HuH-7 (cell line): Measurements from ENCODE around the gene TXNDC11.

ENCODE experiments used
- DNase-seq: peaks from one replicate; pipeline ENCODE4 v3.0.0; 2011; ENCODE audit warnings: low spot score

TXNDC11 gene

DNA sequence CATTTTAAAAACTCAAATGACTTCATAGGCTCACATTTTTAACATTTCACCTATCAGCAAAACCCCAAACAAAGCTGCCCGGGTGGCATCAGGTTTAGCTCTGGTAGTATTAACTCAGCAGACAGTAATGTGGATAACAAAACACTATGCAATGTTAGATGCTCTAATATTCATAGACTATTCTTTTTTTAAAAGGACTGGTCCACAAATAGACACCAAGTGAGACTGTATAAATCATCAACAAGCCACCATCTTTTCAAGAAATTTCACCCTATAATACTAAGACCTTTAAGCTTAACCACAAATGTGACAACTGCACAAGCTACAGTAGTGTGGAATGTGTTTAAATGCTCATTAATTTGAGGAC lies 54.2 kb downstream of the TXNDC11 start:
- DNase-seq, result no peak

DNA sequence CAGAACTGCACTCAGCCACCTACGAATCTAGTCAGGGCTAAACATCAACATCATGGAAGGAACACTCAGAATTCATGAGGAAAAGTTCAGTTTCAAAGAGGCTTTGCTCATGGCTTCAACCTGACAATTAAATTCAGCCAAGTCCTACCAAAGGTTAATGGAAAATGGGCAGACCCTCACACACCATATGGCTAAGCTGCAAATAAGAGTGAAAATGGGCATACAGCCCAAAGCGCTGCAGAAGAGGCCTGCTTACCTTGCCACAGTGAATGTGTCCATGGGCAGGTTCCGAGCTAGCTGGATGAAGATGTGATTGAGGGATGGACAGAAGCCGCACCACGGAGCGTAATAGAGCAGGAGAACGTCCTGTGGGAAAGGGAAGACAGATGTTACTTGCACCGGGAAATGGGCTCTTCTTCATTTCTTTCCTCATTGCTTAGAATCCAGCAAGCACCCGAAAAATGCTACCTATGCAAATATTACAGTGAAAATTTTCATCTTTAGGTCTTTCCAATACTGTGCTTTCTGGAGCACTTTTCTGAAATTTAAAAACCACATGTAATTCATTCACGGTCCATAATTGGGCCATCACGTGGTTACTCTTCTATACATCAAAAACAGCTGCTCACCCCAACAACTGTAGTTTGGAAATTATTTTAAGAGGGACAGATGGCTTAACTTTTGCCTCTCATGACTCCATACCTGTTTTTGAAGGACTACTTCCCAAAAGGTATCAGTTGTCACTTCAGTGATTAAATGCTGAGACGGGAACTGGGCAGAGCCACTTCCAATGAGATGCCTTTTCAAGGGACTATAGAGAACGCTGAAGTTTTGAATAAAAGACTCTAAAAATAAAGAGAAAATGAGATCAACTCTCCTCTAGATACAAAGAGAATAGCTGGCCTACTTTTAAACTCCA lies 54.8 kb downstream of the TXNDC11 start:
- no peak for DNase-seq

DNA sequence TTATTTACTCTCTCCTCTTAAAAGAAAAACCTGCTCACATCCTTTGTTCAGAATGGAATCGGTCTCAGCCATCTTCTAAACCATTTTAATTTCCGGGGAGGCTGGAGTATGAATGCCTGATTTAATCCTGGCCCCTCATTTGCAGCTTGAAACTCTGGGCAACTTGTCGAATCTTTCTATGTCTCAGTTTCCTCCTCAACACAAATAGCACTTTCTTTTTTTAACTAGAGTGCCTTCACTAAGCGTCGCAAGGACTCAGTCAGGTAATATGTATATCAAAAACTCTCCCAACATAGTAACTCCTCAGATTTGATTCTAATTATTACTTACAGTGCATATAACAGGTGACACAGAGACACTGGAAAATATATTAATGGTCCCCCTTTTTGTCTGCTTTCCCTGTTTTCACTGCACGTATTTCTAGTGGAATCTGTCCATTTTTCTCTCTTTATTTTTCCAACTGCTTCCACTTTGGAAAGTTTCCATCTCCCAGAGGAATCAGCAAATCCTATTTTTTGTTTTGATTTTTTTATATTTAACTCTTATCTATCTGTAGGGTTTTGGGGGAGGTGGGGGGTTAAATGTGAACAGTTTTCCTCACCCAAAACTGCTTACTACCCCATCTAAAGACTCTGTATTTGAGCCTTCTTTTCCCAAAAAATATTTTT lies 55.8 kb downstream of the TXNDC11 start:
- no peak for DNase-seq

DNA sequence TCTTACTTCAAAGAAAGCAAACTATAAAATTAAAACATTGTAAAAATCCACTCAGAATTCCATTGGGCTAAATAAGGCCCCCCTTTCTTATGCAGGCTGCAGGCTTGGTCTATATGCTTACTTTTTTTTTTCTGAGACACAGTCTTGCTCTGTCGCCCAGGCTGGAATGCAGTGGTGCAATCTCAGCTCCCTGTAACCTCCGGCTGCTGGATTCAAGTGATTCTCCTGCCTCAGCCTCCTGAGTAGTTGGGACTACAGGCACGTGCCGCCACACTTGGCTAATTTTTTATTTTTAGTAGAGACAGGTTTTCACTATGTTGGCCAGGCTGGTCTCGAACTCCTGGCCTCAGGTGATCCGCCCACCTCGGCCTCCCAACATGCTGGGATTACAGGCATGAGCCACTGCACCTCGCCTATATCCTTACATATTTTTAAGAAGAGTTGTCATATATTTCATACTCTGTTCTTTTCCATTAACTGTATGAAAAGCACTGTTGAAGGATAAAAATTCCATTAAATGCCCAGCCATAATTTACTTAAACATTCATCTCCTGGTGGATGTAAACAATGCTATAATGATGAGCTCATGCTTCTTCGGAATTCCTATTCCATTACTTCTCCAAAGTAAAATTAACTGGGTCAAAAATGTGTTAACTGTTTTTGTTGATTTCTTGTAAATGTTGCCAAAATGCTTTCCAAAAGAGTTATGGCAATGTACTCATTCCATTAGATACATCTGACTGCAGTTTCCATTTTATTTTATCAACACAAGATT lies 56.6 kb downstream of the TXNDC11 start:
- no peak for DNase-seq

DNA sequence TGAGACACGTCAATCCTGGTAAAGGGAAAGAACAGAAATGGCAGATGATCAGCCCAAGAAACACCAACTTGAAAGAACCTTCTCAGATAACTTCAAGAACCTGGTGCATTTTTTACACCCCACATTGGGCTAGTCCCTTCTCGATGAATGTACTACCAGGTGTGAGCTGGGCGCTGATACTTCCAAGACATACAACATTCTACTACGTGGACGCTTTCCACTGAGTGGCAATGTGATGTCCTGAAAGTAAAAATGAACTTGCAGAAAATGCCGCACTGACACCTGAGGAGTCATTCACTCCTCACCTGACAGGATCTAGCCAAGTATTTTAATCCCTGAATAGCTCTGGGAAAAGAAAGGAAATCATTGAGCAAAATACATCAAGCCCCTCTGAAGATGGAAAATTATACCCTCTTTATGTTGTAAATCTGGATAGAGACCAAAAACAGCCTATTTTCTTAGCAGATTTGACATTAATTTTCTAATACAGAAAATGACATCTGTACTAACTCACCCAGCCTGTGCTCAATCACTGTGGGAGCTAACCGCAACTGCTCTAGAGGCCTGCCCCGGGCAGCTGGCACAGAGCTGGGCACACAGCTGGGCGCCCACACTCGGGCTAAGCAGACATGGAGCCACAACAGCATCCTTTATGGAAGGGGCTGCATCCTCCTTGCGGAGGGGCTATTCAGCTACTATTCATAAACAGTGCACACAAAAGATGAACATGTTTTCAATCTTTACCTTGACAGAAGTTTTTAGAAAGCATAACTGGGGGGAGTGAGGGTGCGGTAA lies 58.2 kb downstream of the TXNDC11 start:
- DNase-seq, result no peak

DNA sequence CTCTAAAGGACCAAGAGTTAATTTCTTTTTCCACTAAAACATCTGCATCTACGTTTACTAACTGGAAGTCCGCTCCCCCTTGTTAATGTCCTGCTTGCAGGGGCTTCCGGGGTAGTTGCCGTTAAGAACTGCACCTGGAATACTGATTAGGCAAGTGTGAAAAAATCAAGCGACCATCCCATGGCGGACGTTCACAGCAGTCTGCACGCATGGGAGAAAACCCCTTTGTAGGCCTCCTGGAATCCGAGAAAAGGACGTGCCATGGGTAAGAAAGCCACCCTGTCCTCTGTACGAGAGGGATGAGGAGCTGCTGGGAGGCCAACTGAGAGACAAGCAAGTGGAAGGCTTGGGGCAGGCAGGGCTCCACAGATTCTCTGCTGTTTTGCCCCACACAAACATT lies 59.5 kb downstream of the TXNDC11 start:
- DNase-seq, result no peak

DNA sequence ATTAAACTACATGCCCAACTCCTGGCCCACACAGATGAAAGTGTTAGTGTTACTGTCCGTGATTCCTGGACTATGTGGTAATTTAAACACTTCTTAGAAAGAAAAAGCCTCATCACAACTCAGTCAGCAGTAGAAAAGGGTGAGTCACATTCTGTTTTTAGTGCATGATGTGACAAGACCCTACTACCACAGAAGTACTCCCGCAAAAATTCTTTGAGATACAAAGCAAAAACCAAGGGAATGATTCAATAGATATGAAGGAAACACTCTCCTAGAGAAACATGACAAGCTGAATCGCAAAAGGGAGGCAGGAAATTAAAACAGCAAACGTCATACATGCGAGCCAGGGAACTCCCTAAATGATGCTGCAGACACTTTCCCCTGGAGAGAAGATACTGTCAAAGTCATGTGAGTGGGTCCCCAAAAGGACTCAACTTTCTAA lies 60.0 kb downstream of the TXNDC11 start:
- DNase-seq, result no peak

DNA sequence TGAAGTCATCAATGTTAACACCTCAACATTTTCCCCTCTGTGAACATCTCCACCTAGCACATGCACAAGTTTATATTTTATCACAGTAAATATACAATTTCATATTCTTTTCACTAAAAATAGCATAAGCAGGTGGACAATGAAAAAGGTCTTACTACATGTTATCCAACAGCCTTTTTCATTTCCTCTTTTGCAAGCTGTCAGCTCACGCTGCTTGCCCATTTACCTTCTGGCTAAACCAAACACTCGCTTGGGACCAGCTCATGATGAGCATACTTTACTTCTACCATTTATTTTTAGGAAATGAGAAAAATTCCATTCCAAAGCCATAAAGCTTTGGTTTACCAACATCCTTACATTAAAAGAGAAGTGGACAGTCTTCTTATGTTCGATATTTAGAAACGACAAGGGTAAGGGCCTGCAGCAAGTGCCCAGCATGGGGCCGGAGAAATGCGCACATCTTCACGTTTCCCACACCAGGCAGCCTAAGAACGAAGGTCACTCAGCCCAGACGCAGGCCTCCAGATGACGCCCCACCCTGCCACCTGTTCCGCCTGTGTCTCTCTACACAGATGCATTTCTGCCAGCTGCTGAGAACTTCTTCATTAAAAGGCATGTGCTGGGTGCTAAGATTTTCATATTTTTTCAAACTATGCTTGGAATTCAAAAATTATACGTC lies 60.5 kb downstream of the TXNDC11 start:
- DNase-seq, result no peak

DNA sequence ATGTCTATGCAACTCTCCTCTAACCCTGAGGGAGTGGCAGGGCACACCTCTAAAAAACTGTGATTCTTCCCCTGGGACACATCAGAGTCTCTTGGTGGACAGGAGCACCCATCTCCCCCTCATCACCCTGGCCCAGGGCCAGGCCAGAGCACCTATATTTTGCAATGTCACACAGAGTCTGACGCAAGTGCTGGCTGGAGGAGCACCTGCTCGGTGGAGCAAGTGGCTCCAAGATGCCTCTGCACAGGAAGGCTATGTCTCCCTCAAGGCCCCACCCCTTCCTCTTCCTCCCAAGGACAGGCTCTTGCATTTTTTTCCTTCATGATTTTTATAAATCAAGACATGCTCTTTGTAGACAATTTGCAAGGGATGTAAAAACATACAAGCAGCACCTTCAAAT lies 61.1 kb downstream of the TXNDC11 start:
- no peak for DNase-seq

DNA sequence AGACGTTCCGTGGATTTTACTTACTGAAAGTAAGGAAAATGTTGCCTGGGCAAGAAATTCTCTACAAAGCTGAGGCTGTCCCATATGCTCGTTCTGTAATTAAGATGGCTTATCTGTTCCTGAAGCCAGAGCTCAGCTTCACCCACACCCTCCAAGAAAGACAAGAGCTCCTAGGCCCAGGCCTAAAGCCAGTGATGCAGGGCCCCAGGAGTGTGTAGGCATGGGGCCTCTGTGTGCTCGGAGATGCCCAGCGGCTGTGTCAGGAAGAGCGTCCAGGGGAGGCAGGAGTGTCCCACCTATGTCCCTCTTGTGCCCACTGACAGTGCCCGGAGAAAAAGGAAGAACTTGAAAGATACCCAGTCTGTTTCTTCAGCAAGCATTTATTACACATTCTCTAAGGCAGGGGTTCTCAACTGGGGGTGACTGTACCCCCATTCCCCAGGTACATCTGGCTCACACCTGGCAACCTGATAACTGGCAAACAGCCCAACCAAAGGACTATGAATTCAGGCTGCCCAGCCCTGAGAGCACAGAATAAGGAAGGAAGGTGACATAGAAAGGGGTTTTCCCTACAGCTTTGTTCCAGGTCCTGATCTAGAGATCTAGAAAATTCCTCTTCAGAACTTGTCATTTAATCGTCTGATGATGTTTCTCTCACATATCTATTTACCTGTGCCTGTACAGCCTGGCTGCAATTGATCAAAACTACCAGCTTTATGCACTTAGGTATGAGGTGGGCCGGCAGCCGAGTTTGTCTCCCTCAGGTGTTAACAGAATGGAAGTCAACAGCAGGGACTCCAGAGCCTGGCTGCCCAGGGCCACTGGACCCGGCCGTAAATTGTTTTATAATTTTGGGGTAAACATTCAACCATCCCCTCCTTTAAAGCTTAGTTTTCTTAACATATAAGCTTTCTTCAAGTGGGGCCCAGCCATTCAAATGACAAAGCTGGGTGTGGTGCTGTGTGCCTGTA lies 62.4 kb downstream of the TXNDC11 start:
- DNase-seq, result no peak

DNA sequence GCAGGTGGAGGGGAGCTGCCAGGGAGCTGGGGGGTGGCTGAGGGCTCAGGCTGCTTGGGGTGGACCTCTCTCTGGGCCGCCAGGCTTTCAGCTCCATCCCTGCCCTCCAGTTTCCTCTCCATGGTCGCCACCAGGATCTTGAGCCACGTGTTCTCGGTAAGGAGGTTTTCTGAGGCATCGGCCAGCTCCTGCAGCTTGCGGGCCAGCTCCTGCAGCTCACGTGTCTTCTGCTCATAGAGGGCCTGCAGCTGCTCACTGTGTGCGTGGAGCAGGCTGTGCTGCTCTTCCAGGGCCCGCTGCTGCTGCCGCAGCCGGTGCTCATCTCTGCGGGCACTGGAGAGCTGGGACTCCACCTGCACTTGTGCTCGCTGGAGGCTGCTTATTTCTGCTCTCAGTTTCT lies 63.4 kb downstream of the TXNDC11 start:
- no peak for DNase-seq

DNA sequence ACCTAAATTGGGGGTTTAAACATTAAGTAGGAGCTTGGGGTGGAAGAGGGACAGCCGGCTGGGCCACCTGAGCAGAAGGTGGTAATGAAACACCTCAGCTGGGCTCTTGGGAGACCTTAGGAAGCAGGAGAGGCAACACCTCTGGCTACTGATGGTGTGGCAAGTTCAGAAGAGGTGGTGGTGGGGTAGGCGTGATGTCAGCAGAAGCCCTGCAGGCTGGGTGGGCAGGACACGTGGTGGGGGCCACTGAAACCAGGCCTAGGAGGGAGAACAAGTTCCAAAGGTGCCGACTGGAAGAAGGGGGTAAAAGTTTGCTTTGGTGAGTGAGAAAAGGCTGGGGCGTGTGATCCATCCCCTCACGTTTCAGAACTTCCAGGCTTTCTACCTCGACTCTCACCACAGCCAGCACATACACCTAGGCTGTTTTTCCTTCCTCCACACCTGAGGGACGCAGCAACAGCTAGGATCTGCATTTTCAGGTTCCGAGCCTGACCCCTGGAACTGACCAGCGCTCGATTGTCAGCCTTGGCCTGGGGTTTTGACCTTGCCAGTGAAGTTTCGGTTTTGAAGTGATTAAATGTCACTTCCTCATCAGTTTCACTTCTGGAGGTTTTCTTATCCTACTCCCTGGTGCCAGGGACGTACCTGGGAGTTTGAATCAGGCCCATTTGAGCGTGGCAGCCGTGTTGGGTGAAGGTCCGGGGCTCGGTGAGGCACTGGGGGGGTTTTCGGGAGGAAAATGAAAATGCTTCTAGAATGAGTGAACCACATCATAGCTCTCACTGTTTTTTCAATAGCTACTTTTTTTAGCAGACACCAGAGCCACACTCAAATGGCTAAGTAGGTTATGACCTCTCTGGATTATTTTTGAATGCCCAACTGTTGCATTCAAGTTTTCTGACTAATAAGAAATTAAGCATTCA lies 64.4 kb downstream of the TXNDC11 start:
- no peak for DNase-seq

DNA sequence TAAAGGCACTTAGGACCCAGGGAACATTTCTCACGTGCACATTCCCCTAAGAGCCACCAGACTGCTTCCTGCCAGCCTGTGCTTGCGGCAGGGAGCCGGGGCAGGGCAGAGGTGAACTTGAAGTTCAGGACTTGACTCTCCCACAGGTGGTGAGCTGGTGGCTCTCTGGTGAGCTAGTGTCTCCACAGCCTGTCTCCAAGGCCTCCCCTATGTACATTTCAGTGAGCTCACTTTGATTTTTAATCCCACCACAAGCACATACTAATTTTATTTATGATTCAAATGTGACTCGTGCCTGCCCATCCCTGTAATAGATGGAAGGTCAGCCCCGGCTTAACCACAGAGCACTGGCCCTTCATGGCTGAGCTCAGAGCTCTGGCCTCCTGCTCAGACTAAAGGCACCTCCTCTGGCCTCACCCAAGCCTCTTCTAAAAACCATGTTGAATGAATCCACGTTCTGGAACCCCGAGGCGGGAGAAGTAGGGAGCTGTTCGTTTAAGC lies 65.2 kb downstream of the TXNDC11 start:
- DNase-seq, result no peak

DNA sequence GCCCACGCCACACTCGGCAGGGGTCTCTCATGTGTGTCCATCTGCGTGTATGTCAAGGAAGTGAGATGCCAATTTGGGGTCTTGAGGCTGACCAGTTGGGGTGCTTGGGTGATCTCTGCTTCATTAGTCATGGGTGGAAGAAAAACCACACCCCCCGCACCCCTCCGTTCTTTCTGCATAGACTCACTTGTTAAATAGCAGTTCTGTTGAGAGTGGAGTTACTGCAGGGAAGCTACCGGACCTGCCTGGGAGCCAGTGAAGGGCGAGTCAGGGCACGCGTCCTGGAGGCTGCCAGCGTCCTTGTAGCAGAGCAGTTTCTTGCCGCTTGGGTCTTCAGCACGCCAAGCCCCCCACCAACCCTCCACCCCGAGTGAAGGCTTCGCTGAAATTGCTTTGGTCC lies 65.9 kb downstream of the TXNDC11 start:
- no peak for DNase-seq

DNA sequence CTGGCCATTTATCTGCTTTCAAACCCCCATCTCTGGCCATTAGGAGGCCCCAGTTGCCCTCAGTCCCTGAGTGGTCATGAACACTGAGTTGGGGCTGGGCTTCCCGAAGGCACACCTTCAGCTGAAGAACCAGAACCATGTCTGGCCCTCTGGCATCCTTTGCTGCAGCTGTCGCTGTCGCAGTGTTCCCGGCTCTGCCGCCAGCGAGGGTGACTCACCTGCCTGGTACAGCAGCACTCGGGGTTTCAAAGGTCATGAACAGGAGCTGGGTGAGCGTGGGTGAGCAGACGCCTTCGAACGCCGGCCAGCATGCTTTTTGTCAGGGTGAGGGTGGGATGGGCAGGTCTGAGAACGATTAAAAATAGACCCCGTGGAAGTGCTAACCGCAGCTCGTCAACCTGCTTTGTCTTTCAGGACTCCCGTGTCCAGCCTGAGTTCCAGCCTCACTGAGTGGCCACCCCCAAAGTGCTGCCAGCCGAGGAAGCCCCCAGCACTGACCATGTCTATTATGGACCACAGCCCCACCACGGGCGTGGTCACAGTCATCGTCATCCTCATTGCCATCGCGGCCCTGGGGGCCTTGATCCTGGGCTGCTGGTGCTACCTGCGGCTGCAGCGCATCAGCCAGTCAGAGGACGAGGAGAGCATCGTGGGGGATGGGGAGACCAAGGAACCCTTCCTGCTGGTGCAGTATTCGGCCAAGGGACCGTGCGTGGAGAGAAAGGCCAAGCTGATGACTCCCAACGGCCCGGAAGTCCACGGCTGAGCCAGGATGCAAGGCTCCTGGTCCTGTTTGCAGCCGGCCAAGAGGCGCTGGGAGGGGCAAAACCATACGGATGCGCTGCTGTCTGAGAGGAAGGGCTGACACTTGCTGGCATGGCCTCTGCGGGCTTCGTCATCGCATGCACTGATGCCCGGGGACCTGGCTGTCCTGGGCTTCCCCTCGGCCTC lies 66.8 kb downstream of the TXNDC11 start:
- DNase-seq, result no peak

DNA sequence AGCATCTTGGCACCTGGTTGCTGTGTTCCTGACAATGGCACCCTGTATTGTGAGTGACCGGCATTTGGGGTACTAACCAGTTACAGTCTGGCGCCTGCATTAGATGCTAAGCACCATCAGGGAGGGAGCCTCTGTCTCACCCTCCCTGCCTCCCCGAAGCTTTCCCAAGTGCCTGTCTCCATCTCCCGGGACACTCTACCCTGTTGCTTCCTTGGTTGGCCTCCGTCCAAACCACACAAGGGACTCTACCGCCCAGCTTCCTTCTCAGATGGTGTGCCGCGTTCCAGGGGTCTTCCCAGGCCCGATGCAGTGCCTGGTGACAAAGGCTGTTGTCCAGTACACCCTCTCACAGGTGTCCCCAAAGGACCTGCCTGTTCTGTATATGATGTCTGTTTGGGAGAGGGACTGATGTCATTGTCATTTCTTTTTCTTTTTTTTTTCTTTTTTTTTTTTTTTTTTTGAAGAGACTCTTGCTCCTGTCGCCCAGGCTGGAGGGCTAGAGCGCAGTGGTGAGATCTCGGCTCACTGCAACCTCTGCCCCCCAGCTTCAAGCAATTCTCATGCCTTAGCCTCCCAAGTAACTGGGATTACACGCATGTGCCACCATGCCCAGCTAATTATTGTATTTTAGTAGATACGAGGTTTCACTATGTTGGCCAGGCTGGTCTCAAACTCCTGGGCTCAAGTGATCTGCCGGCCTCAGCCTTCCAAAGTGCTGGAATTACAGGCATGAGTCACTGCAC lies 67.7 kb downstream of the TXNDC11 start:
- DNase-seq, result no peak
